OCI-LY7 (cell line): ENCODE measurements around the gene FIGNL1.

Source experiments
- CTCF ChIP-seq: fragments of 200-600 bp; sonication (generic); conservative IDR thresholded peaks from 2 replicates; pipeline ENCODE4 v1.5.1; 2014; ENCODE audit warnings: mild to moderate bottlenecking, antibody characterized with exemption, low read length, moderate library complexity, mixed read lengths
- EZH2phosphoT487 ChIP-seq: fragments of 200-600 bp; sonication (generic); IDR thresholded peaks from 2 replicates; pipeline ENCODE4 v1.6.1; 2018; ENCODE audit warnings: low read depth, borderline replicate concordance, mild to moderate bottlenecking, mixed run types, antibody characterized with exemption, low read length, moderate library complexity, mixed read lengths

DNA sequence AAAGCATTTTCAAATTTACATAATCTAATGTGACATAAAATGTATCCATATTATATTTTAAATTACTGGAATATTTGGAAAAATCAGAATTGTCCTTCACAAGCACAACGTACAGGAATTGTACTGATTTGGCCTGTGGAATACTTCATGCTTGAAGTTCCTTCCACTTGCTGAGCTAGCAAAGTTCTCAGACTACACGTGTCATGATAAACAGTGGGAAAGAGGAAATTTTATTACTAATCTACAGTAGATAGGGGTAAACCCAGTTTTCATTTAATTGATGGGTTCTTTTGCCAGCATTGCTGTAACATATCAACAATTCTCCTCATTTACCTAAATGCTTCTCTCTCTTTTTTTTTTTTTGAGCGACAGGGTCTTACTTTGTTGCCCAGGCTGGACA, 45.6 kb upstream of the FIGNL1 start:
- TF ChIP-seq CTCF = no peak
- TF ChIP-seq EZH2phosphoT487 = no peak
